Lower leg skin (tissue), 3 donors: ENCODE results near the gene AVEN.

Source experiments
- CTCF ChIP-seq, 3 donors: fragments of 450-650 bp; IDR thresholded peaks; one replicate each; pipeline ENCODE4 v1.5.1; 2016; ENCODE audit warnings: antibody characterized with exemption in 3 of 3, mild to moderate bottlenecking in 3 of 3, moderate library complexity in 2 of 3
- POLR2A ChIP-seq, 2 donors: fragments of 450-650 bp; IDR thresholded peaks; one replicate each; pipeline ENCODE4 v1.6.1; 2016 to 2017; ENCODE audit warnings: antibody characterized with exemption in 2 of 2, mild to moderate bottlenecking in 1 of 2, moderate library complexity in 1 of 2

GRCh38 chr15:33946152-33946551, 92.9 kb downstream of the AVEN start:
- TF ChIP-seq CTCF (IDR thresholded peaks at IDR 0.05) (no peak), POLR2A (IDR thresholded peaks at IDR 0.05) (no peak)
